Suppressor macrophage treated with lipopolysaccharide for 1 hour (primary cell): ENCODE results near the gene DNAJB7.
"Not testable (repeated sequence)": the region's sequence is repeated elsewhere in the genome, so short reads cannot be mapped to it uniquely, and the experiment has no call there.

ENCODE experiments used
- DNase-seq, 3 donors: peaks; one replicate each; pipeline ENCODE4 v3.0.0-alpha.2; 2020 to 2022

Gene DNAJB7

DNA sequence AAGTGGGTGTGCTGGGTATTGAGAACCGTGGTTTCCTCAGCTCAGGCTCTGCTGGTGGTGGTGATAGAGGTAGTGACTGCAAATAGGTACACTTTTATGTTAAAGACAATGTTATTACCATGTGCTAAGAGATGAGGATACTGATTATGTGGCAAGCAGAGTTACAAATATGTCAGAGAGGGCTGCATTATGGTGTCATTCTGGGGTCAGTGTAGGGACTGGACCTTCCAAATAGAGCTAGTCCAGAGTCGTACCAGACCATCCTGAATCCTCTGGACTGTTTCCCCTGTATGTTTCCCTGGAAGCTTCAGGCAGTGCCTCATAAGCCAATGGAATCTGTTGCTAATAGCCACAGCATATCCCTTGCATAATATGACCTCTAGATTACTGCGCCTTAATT, at the start of gene DNAJB7:
Gene DNAJB7, minus strand, starts transcription at position 101 of the 400 bp plus-strand sequence. CDS start 119 bp downstream, outside the sequence.
- no peak for DNase-seq

- DNase-seq = no peak
Observed at GRCh38 chr22:40908895-40909294, 47.0 kb upstream of the DNAJB7 start.

- no peak for DNase-seq
Observed at GRCh38 chr22:40904101-40904500, 42.2 kb upstream of the DNAJB7 start.

- DNase-seq = peak; percentile 60 to 80 (median 73)
Observed at GRCh38 chr22:40898850-40899357, 37.0 kb upstream of the DNAJB7 start.

DNA sequence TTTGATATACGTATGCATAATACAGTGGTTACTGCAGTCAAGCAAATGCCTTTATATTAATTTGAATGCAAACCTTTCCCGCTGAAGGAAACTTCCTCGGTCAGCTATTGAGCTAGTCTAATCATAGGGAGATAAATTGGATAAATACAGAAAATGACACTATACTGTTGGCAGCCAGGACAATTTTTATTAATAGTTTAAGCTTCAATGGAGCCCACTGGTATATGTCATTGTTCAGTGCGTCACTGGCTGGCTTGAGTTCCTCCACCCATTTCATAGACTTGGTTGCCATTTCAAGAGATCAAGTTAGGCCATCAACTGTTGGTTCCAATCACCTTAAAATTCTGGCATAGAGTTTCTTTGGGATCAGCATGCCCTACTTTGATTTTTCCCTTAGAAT, 32.5 kb upstream of the DNAJB7 start:
- DNase-seq = no peak

DNA sequence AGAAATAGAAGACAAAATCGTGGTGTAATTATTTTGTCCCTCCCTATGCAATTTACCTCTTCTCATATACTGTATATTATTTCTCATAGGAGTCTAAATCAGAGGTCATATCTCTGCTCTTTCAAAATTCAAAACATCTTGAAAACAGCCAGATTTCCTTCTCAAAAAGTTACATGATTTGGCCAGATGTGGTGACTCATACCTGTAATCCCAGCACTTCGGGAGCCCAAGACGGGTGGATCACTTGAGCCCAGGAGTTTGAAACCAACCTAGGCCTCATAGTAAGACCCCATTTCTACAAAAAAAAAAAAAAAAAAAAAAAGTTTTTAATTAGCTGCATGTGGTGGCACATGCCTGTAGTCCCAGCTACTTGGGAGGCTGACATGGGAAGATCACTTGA, 29.0 kb upstream of the DNAJB7 start:
- no peak for DNase-seq

GRCh38 chr22:40889116-40889515, 27.2 kb upstream of the DNAJB7 start:
- DNase-seq = no peak

GRCh38 chr22:40878922-40879321, 17.0 kb upstream of the DNAJB7 start:
- DNase-seq = peak in 2 of 3 donors; percentile 28 to 31

DNA sequence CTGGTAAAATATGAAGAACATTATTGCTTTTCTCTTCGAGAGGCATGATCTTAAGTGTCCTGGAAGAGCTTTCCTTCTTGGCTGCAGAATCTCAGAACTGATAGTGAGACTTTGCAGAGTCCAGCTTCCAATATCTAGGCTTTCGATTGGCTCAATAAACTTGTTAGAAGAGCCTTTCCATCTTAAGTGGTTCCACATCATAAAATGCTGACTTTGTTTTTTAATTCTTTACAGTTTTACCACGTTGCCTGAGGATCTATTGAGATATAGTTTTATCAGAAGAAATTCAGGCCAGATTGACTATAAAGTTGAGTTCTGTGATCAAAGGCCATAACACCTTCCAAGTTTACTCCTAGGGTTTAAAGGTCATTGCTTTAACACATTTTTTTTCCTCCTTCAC, 15.6 kb upstream of the DNAJB7 start:
- DNase-seq = no peak

- DNase-seq = no peak
Observed at GRCh38 chr22:40876907-40877306, 15.0 kb upstream of the DNAJB7 start.

- no peak for DNase-seq
Observed at GRCh38 chr22:40875111-40875510, 13.2 kb upstream of the DNAJB7 start.

DNA sequence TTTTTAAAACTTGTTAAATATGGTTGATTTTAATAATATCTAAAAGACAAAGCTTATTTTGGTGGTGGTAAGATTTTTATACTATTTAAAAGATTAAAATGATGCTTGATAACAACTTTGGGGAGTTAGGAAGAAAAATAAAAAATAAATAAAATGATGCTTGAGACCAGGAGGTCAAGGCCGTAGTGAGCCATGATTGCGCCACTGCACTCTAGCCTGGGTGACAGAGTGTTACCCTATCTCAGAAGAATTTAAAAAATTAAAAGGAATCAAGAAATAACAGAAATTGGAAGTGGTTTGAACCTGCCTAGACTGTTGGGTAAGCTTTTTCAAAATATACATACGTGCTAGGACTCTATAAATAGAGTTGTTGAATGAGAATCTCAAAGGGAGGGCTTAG, 12.1 kb upstream of the DNAJB7 start:
- DNase-seq = no peak

DNA sequence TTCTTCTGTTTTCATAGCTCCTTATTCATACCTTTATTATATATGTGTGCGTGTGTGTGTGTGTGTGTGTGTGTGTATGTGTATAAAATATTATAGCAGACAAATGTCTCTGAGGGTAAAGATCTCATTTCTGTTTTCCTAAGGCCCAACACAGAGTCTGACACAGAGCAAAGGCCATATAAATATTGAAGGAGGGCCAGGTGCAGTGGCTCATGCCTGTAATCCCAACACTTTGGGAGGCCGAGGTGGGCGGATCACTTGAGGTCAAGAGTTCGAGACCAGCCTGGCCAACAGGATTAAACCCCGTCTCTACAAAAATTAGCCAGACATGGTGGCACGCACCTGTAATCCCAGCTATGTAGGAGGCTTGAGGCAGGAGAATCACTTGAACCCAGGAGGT, 6.5 kb upstream of the DNAJB7 start:
- not testable (repeated sequence) for DNase-seq

DNA sequence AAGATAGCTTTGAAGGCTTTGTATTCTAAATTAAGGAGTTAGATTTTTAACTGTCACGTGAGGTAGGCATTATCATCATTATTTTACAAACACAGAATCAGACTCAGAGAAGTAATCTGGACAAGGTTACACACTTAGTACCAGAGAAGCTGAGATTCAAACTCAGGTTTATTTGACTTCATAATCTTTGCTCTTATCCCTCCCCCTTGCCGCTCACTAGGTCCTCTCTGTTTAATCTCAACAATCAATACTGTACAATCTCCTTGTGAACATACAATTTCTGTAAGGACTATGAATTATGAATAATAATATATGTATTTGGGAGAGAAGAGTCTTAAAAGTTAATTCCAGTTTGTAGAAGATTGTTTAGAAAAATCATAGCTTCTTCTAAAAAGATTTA, 5.2 kb upstream of the DNAJB7 start:
- no peak for DNase-seq

DNA sequence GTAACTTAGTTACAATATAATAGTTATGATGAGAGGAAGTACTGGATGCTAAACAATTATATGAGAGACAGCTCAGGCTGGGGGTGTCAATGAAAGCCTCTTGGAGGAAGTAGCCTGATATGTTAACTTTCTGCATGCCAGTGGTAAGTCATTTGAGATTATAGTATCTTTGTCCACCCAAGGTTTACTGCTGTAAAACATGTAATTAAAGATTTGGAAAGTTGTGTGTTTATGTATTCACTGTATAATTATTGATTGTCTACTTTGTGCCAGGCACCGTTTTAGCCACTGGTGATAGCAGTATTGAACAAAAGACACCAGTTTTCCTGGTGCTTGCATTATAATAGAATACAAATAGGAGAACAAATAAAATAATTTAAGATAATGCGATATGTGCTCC, 624 bp upstream of the DNAJB7 start:
- peak in 2 of 3 donors; percentile 8 to 10 for DNase-seq

- DNase-seq = peak; percentile 3 to 20 (median 4)
Observed at GRCh38 chr22:40857309-40857855, 4.5 kb downstream of the DNAJB7 start.

GRCh38 chr22:40856513-40857308, 5.2 kb downstream of the DNAJB7 start, which contains the start of the genes ST13 and XPNPEP3:
ST13 (minus strand) TSS chr22:40856639; CDS start chr22:40856540, 99 bp downstream.
XPNPEP3 (plus strand) TSS chr22:40857148; CDS start chr22:40857182, 34 bp downstream.
- peak; percentile 97 to 99 (median 98) for DNase-seq

GRCh38 chr22:40855979-40856512, 5.9 kb downstream of the DNAJB7 start:
- DNase-seq = peak; percentile 38 to 49 (median 45)

DNA sequence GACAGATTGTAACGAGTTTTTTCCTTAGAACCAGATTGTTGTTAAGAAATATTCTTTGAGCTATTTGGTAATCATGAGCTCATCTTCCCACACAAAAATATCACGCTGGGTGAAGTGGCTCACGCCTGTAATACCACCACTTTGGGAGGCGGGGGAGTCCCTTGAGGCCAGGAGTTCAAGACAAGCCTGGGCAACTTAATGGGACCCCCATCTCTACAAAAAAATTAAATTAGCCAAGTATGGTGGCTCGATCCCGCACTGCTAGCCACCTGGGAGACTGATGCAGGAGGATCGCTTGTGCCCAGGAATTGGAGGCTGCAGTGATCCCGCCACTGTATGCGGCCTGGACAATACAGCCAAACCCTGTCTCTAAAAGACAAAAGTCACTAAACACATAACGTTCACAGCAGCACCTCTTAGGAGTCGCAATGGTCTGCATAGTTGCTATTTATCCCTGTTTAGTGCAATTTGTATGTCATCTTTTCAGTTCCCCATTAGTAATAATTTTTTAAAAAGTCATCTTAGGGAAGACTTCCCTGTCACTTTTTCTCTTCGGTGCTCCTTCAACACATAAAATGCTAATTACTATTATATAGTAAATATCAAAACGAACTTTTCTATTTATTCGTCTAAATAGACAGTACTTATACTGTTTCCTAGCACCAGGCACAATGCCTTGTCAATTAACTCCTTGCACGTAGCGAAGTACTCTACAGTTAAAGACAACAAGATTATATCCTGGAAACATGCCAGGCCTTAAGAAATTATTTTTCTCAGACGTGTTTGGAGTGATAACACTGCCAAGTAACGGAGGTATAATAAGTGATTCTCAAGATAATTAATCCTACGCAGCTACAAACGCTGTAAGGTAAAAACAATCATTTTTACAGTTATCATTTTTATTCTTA, 6.6 kb downstream of the DNAJB7 start:
- peak; percentile 78 to 90 (median 88) for DNase-seq

DNA sequence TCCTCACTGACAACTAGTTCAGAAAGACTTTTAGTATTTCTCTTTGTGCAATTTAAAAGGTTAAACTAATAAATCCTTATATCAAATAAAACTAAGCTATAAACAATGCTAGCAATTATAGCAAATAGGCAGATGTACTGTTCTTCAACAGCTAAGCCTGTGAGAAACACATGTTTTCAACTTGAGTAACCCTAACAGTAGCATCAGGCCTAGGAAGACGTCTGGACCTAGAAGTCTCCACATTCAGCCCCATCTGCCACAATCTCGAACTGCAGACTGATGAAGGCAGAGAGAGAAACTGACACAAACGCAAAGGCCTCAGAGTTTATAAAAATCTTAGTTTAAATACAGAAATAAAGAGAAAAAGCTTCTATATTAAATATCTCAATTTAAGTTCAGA, 8.0 kb downstream of the DNAJB7 start:
- no peak for DNase-seq

DNA sequence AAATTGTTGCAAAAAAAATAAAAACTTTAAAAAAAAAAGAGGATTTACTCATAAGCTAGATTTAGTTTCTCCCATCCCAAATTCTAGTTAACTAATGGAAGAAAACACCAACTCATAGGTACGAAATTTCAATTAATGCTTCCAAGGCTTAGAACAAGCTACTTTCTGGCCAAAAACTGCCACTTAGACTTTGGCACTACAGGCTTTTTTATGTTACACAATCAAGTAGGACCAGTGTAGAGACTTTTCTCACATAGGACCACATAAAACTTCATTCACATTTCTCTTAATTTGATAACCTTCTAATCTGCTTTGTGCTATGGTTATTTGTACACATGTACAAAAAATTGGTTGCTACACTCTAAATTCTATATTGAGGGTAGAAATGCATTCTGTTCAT, 8.6 kb downstream of the DNAJB7 start:
- DNase-seq = no peak

GRCh38 chr22:40845816-40846215, 16.1 kb downstream of the DNAJB7 start:
- DNase-seq = not testable (repeated sequence)

GRCh38 chr22:40844951-40845350, 17.0 kb downstream of the DNAJB7 start:
- DNase-seq = no peak
